Urothelium cell line (cell line): ENCODE results near the gene SIVA1.
A peak's percentile ranks its signal among the peaks of the same experiment; 100 is the strongest.

ENCODE experiments used
- DNase-seq: peaks from one replicate; pipeline ENCODE4 v3.0.0; 2011; ENCODE audit warnings: low spot score, mixed read lengths
- FAIRE-seq: peaks from 2 replicates; lab custom pipeline; 2011; peaks lifted over from hg19 to GRCh38; lab: Jason Lieb, UNC

The SIVA1 gene

DNA sequence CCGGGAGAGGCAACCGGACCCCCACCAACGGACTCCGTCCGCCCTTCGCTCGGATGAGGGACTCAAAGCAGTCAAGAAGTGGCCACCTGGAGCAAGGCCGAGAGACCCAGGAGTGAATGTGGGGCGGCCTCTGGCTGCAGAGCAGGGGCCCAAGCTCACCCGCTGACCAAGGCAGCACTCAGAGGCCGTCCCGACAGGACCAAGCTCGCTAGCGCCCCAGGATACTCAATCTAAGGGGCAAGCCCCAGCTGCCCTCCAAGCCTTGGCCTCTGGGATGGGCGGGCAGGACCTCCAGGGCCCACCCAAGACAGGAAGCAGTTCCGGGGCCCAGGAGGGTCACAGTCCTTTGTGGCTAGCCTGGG, 41.7 kb downstream of the SIVA1 start:
- DNase-seq (peak; percentile 27), FAIRE-seq (no peak)

DNA sequence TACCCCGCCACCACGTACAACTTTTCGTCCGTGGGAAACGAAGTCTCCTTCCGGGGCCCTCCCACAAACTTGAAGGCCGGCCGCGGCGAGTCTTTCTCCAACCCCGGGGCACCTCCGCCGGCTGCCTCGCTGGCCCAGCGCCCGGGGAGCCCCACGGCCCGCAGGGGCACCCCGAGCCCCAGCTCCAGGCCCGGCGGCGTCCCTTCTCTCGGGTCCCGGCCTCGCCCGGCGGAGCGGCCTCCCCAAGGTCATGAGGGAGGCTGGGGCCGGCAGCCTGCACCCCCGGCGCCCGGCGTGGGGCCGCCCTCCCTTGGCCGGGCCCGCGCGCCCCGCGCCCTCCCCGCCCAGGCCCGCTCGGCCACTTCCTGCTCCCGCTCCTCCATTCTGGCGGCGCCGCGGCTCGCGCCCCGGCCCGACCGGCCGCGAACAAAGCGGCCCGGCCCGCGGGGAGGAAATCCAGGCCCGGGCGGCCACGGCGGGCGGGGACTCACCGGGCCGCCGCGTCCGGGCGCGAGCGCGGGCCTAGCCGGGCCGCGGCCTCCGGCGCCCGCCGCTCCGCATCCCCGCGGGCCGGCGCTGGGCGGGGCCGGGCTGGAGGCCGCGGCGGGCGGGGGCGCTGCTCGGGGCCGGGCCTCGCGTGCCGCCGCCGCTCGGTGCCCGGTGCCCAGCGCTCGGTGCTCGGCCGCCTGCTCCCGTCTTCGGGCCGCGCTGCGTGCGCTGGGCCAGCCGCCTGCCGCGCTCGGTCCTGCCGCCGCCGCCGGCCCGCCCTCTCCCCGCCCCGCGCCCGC, 42.2 kb downstream of the SIVA1 start, which contains the start of gene AKT1:
Gene AKT1 (minus strand): TSS at position 756 of the 788 bp plus-strand sequence. CDS start 3,105 bp downstream, outside the sequence.
- DNase-seq (peak; percentile 28), FAIRE-seq (no peak)

DNA sequence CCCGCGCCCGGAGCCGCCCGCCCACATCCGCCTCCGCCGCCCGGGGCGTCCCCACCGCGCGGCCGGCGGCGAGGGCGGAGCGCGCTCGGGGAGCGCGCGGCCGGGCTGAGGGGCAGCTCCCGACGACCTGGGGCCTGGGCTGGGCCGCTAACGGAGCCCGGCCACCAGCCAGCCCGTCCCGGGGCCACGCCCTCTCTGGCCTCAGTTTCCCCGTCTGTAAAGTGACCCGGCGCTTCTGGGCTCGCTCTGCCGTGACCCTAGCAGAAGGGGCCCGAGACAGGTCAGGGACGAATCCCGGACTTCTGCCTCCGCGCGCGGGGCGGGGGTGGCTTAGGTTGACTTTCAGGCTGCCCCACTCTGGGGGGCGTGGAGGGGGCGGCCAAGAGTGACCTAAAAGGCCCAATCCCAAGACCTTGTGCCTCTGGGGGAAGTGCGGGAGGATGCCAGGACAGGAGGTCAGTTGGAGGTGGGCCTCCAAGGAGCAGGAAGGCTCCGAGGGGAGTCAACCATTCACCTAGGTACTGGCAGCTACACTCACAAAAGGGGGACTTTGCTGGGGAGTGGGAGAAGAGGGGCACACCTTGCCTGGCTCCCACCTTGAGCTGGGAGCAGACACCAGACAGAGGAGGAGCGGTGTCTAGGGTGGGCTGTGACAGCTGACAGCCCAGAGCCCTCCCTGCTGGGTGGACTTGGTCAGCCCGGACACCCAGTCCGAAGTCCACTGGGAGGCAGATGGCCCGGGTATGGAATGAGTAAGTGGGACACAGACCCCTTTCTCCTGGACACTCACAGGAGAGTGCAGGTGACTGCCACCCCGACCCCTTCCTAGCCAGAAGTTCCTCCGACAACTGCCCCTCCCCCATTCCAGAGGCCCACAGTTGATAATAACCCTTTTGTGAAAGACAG, 43.1 kb downstream of the SIVA1 start:
- DNase-seq = peak; percentile 82

DNA sequence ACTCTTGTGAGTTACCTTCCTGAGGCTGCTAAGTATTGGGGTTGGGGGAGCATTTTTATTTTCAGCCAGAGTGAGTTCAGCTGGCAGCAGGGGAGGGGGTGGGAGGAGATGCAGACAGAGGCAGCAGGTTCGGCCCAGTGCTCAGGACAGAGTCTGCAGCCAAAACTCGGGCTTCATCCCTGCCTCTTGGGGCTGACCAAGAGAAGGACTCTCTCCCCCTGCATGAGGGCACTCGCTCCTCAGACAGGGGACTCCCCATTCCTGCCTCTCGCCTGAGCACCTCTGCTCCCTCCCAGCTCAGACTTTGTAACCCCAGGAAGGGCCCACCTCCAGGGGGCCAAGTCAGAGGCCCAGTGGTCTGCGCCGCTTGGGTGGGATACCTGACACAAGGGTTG, 43.7 kb downstream of the SIVA1 start:
- DNase-seq (no peak), FAIRE-seq (no peak)

More for the DNA sequence above, 43.1 kb downstream of the SIVA1 start:
- FAIRE-seq = no peak

DNA sequence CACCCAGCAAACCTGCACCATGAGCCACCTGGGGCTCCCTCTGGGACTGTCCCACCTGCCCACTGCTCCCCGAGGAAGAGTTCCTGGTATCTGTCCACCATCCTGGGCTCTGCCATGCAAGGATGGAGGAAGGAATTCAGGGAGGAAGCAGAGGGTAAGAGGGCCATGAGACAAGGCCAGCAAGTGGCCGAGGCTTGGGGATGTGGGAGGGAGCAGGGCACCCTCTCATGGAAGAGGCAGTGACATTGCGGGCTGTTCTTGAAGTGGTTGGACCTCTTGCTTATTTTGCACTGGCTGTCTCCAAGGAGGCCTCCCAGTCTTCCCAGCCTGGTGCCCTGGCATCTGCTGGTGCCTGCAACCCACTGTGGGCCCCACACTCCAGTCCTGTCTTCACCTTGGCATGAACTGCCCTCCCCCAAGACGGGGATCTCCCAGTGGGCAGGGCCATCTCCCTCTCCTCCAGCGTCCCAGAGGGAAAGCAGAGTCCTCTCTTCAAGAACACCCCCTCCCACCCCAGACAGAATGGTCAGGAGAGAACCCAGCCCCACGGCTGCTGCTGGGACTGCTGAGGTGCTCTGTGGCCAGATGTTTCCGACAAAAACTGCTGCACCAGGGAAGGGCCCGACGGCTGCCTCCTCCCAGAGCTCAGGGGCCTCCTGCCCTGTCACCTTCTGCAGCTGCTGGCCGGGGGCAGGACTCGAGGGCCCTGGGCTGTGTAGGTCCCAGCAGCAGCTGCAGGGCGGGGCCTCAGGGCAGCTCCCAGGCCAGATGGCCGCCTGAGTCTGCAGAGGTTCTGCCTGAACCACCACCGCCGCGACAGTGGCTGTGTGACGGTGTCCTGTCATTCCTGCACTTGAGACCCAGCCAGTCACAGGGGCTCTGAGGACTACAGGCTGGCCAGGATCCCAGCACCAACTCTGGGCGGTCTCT, 44.4 kb downstream of the SIVA1 start:
- FAIRE-seq = no peak

DNA sequence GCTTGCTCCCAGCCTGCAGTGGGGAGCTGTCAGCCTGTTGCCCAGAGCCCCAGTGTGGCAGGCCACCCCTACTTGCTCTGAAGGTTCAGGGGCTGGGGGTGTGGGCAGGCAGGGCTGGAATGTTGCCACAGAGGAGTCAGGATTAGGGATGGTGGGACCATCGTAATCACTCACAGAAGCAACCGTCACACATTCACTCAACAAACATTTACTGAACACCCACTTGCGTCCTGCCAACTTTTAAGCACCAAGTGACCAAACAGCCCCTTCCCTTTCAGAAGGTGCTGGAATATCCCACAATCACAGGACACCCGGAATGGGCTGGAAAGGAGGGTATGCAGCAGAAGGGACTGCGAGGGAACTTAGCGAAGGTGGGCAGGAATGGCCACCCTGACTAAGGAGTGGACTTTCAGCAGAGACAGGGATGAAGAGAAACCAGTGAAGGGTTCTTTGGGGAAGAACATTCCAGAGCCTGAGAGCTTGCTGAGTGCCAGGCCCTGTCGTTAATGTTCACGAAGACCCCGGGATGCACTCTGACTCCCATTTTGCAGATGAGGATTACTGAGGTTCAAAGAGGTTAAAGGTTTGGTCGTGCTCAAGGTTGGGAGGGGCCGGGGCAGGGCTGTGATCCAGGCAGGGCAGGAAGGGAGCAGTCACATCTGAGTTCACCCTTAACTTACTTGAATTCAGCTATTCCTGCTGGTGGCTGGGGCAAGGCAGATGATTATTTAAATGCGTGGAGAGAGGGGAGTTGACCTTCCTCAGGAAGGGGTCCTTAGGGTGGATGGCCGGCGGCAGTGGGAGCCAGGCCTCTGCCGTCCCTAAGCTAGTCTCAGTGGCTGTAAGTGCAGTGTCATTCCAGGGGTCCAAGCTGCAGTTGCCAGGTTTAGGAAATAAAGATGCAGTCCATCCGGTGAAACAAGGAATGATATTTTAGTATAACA, 45.6 kb downstream of the SIVA1 start:
- DNase-seq (no peak), FAIRE-seq (no peak)

More for the DNA sequence above, 44.4 kb downstream of the SIVA1 start:
- DNase-seq = no peak

DNA sequence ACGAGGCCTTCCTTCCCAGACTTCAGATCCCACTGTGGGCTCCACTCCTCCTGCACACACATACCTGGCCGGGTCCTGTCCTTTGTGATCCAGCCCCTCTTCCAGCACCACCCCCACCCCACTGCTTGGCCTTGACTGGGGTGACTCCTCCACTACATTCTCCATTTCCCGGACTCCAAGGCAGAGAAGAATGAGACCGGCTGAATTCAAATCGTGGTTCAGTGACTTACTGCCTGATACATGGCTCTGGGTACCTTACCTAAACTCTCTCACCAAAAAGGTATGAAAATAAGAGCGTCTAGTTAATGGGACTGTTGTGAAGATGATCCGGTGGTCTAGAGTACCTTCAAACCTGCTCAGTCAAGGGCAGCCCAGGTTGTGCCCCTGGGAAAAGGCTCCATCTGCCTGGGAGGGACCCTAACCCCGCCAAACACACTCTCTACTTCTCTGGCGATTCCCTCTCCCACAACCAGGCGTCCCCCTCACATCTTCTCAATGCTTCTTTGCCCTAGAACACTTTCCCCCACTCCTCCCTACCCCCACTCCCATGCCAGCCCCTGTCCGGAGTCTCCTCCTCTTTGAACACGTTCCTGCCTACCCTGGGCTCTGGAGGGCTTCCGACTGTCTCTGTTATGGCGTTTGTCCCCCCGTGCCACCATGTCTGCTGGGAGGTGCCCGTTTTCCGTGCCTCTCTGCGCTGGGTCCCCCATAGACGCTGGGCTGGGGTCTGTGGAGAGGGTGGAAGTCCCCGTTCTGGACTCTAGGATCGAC, 46.5 kb downstream of the SIVA1 start:
- FAIRE-seq (no peak), DNase-seq (no peak)

DNA sequence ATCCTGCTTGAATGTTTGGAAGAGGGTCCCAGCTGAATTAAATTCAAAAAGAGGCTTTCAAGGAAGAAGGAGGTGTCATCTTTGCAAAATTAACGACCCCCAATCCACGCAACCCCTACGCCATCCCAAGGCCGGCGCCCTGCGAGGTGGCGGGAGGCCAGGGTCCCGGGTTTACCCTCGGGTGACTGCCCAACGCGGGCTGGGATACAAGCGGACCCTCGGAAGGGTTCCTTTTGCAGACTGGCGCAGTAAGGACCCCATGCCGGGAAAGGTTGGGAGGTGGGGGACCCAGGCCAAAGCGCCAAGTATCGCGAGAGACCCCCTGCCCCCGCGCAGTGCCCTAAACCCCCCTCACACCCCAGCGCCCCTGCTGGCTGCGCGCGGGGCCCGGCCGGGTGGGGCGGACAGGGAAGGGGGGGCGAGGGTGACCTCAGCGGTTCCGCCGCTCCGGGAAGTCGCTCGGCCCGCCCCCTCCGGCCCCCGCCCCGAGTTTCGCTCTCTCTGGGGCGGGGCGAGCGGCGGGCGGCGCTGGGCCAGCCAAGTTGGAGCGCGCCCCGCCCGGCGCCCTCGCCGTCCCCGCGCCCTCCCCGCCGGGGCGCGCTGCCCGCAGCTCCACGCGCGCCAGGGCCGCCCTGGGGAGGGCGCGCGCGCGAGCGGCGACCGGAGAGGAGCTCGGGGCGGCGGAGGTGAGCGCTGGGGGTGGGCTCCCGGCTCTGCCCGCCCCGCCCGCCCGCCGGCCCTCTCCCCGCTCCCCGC, 47.2 kb downstream of the SIVA1 start:
- peak; percentile 77 for DNase-seq
- no peak for FAIRE-seq

DNA sequence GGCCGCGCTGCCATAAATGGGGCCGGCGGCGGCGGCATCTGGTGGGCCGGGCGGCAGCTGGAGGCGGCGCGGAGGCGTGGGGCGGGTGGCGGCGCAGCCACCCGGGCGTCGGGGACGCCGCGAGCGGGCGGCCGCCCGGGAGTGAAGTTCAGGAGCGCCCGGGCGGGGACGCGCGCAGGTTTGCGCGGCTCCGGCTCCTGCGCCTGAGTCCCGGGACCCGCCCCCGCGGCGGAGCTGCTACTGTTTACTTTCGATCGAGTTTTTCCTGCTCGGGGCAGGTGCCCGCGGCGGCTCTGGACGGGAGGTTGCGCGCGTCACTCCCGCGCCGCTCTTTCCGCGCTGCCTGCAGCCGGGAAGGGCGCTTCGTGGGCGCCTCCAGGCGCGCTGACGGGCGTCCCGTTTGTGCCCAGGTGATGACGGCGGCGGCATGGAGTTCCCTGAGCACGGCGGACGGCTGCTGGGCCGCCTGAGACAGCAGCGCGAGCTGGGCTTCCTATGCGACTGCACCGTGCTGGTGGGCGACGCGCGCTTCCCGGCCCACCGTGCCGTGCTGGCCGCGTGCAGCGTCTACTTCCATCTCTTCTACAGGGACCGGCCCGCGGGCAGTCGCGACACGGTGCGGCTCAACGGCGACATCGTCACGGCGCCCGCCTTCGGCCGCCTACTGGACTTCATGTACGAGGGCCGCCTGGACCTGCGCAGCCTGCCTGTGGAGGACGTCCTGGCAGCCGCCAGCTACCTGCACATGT, 48.0 kb downstream of the SIVA1 start, which contains the start of gene ZBTB42:
Gene ZBTB42 (plus strand): TSS at position 331 of the 749 bp plus-strand sequence. CDS start 97 bp downstream, at position 428.
- FAIRE-seq (no peak), DNase-seq (peak; percentile 71)

DNA sequence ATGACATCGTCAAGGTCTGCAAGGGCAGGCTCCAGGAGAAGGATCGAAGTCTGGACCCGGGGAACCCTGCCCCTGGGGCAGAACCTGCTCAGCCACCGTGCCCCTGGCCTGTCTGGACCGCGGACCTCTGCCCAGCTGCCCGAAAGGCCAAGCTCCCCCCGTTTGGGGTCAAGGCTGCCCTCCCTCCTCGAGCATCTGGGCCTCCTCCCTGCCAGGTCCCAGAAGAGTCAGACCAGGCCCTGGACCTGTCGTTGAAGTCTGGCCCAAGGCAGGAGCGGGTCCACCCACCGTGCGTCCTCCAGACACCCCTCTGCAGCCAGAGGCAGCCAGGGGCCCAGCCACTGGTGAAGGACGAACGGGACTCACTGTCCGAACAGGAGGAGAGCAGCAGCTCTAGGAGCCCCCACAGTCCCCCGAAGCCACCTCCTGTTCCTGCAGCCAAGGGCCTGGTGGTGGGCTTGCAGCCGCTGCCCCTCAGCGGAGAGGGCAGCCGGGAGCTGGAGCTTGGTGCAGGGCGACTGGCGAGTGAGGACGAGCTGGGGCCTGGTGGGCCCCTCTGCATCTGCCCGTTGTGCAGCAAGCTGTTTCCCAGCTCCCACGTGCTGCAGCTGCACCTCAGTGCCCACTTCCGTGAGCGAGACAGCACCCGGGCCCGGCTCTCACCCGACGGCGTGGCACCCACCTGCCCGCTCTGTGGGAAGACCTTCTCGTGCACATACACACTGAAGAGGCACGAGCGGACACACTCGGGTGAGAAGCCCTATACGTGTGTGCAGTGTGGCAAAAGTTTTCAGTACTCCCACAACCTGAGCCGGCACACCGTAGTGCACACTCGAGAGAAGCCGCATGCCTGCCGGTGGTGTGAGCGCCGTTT, 48.8 kb downstream of the SIVA1 start:
- DNase-seq (no peak), FAIRE-seq (no peak)

DNA sequence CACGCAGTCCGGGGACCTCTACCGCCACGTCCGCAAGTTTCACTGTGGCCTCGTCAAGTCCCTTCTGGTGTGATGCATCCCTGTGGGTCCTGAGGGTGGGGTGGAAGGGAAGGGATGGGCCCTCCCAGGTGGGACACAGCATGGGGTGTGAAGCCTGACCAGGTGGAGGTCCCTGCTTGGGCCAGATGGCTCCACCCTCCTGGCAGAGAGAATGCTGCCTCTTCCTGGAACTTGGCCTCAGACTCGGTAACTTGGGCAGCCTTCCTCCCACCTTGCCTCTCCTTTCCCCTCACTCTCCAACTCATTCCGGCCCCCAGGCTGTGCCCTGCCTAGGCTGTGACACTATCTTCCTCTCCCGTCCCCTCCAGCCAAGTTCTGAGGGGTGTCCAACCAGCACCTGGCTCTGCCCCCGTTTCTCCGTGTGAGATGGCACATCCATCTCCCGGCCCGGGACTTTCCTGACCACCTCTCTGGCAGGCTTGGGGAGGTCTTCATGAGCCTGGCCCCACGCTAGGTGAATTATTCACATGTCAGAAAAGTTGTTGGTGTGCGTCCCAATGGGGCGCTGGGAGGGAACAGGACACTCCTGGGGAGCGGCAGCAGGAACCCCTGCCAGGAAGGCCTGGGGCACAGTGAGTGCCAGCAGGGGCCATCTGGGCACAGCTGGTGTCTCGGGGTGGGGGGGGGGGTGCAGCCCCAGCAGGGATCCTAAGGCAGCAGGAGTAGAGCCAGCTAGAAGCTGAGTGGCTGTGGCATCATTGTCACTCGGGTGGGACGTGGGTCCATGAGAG, 49.6 kb downstream of the SIVA1 start:
- DNase-seq (no peak), FAIRE-seq (no peak)

DNA sequence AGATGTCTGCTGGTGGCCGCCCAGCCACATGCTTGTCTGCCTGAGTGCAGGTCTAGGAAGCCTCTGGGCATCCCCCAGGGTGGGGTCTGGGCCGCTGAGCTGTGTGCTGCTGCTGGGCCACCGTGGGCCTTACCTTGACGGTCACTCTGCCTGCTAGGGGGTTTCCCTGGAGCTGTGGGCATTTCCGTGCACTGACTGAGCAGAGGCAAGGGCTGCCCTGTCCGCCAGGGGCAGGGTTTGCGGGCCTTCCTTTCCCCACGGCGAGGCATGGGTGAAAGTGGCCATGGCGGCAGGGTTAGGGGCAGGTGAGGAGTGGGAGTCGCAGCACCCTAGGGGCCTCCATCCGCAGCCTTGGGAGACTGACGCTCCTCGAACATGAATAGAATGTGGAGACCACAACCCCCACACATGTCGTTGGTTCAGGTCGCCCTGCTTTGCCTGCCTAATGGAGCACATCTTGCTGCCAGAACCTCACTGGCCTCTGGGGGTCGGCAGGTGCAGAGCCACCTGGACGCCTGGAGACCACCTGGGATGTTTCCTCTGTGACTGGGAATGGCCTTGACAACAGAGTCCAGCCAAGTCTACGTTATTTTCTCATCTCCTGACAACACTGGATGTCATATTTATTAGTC, 50.4 kb downstream of the SIVA1 start:
- no peak for FAIRE-seq
- no peak for DNase-seq

DNA sequence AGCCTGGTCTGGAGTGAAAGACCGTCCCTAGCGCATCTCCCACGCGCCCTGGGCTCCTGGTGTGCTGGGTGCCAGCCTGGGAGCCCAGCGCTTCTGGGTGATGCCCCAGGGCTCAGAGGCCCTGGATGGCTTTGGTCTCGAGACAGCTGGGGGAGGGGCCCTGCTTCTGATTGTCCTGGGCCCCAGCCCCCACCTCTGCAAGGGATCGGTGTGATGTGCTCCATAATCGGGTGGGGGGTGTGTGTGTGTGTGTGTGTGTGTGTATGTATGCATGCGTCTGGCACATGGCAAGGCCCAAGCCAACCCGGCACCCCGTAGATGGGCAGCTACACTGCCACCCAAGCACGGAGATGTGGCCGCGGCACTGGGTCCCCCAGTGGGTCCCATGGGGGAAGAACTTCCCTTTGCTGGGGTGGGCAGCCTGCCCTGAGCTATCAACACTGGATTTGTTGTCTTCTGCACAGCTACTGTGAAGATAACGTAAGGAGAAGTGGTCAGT, 51.0 kb downstream of the SIVA1 start:
- no peak for FAIRE-seq
- DNase-seq = no peak

DNA sequence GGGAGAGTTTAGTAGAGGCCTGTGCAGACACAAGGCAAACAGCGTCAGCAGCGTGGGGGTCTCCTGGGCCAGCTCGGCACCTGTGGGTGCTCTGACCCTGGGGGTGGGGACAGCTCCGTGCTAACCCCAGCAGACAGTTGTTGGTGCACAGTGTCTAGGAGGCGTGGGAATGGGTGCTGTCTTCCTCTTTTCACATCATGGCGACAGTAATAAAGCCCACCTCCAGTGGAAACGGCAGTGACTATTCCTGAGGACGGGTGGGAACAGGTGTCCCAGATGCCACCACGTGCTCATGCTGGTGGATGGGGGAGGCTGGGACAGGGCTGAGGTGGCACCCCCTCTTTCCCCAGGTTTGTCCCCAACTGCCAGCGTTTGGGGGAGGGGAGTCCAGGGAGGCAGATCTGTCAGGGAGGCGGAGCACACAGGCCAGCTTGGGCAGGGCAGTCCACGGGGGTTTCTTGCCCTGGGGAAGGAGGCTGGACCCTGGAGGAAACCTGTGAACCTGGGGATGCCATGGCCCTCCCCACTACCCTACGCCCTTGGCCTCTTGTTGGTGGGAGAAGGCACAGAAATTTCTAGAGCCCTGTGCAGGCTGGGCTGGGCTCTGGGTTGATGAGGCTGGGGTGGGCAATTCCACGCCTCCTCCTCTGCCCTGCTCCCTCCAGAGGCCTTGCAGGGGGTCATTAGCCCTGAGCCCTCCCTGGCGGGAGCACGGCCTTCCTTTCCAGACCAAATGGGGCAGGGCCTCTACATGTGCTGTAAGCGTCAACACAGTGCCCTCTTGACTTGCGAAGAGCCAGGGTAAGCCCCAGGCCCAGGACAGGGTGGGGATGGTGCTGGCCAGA, 51.8 kb downstream of the SIVA1 start:
- no peak for FAIRE-seq
- DNase-seq = no peak
